Mucosa of rectum (tissue), 2 donors: Measurements from ENCODE around the gene NANOS1.

ENCODE experiments used
- H3K27ac ChIP-seq, 2 donors: one replicate each; pipeline ENCODE4 v1.7.0; 2013; ENCODE audit warnings: inconsistent platforms in 2 of 2, low read depth in 2 of 2, low read length in 2 of 2
- H3K27me3 ChIP-seq, 2 donors: one replicate each; pipeline ENCODE4 v1.7.0; 2013; ENCODE audit warnings: low read length in 2 of 2; ENCODE audit not compliant: control insufficient read depth in 2 of 2, insufficient read depth in 2 of 2
- H3K36me3 ChIP-seq, 2 donors: one replicate each; pipeline ENCODE4 v1.7.0; 2013; ENCODE audit warnings: low read length in 2 of 2; ENCODE audit not compliant: control insufficient read depth in 2 of 2, insufficient read depth in 2 of 2
- H3K4me1 ChIP-seq, 2 donors: one replicate each; pipeline ENCODE4 v1.7.0; 2013; ENCODE audit warnings: low read length in 2 of 2, mild to moderate bottlenecking in 1 of 2; ENCODE audit not compliant: control insufficient read depth in 2 of 2, insufficient read depth in 2 of 2
- H3K4me3 ChIP-seq, 2 donors: one replicate each; pipeline ENCODE4 v1.7.0; 2013; ENCODE audit warnings: low read length in 2 of 2
- H3K9ac ChIP-seq, 2 donors: one replicate each; pipeline ENCODE4 v1.7.0; 2013; ENCODE audit warnings: low read length in 2 of 2, low read depth in 1 of 2, mild to moderate bottlenecking in 1 of 2
- H3K9me3 ChIP-seq, 2 donors: one replicate each; pipeline ENCODE4 v1.7.0; 2013; ENCODE audit warnings: low read length in 2 of 2; ENCODE audit not compliant: control insufficient read depth in 2 of 2
- donor health status: healthy.
- donor health status: Normal muscosa, but diverticular disease.

The NANOS1 gene

DNA sequence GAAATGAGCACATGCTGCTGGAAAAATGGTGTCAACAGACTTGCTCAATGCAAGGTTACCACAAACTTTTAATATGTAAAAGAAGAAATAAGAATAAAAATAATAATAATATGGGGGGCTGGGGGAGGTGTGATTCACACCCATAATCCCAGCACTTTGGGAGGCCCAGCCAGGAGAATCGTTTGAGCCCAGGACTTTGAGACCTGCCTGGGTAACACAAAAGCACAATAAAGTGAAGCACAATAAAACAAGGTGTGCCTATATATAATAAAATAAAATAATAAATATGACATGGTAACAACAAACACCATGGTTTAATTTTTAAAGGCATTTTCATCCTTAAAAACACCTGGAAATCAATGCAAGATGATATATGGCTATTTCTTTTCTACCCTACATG lies 26.0 kb downstream of the NANOS1 start:
- Histone ChIP-seq H3K36me3 (peaks cover 82 to 95% of the 10 kb centered on the region in 2 donors), H3K27ac (no peak overlapping the region), H3K4me1 (peaks cover 2 to 3% of the 10 kb centered on the region in 2 donors), H3K4me3 (no peak overlapping the region), H3K27me3 (no peaks in the 10 kb centered on the region), H3K9me3 (no peaks in the 10 kb centered on the region), H3K9ac (no peak overlapping the region)

DNA sequence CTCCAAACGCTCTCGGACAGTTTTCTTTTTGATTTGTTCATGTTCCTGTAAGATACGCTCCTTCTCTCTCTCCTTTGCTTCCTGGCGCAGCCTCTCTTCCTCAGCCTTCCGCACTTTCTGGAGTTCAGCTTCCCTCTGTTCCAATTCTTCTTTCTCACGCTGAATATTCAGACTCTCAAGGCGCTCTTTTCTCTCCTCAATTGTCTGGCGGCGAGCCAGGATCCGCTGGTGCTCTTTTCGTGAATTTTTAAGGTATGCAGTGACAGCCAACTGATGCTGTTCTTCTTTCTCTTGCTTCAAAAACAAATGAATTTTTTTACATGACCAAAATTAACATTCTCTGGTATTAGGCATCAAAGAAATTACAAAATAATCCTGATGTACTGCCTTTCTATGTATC lies 28.5 kb downstream of the NANOS1 start:
- Histone ChIP-seq H3K27me3 (no peaks in the 10 kb centered on the region), H3K4me3 (no peak overlapping the region), H3K27ac (no peak overlapping the region), H3K9ac (no peak overlapping the region), H3K4me1 (peaks cover 3 to 9% of the 10 kb centered on the region in 2 donors), H3K36me3 (peaks cover 66 to 93% of the 10 kb centered on the region in 2 donors), H3K9me3 (no peaks in the 10 kb centered on the region)

DNA sequence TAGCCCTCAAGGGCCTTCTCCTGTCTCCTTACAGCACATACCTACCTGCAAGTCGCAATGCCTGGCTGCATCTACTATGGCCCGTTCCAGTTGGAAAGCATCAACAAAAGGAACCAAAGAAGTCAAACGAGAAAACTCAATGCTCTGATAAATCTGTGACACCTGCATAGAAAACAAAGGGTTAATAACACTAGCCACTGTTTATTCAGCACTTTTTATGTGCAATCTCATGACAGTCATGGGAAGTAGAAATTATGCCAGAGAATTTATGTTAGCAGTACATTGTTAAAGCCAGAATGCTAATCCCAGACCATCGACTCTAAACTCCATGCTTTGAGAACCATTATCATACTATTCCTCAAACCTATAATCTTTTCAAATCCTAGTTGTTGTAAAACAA lies 30.0 kb downstream of the NANOS1 start:
- Histone ChIP-seq H3K27ac (no peak overlapping the region), H3K36me3 (peaks cover 64 to 94% of the 10 kb centered on the region in 2 donors), H3K4me3 (no peak overlapping the region), H3K4me1 (peaks cover 3 to 9% of the 10 kb centered on the region in 2 donors), H3K27me3 (no peaks in the 10 kb centered on the region), H3K9me3 (no peaks in the 10 kb centered on the region), H3K9ac (no peak overlapping the region)

DNA sequence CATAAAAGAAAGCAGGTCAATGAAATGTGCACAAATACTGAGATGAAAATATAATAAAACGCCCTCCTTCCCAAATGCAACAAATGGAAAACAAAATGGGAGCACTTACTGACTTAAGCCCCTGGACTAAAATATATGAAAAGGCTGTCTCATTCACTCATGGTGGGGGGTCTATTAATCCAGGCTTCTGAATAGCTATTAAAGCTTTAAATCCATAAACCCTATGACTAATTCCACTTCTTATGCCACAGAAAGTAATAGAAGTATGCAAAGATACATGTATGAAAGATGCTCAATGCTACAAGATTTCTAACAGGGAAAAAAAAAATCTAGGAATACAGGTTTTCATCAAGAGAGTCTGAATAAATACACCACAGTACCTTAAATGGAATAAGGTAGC lies 30.6 kb downstream of the NANOS1 start:
- Histone ChIP-seq H3K9me3 (no peaks in the 10 kb centered on the region), H3K4me3 (no peak overlapping the region), H3K4me1 (peaks cover 3 to 9% of the 10 kb centered on the region in 2 donors), H3K27me3 (no peaks in the 10 kb centered on the region), H3K27ac (no peak overlapping the region), H3K9ac (no peak overlapping the region), H3K36me3 (peaks cover 66 to 92% of the 10 kb centered on the region in 2 donors)

DNA sequence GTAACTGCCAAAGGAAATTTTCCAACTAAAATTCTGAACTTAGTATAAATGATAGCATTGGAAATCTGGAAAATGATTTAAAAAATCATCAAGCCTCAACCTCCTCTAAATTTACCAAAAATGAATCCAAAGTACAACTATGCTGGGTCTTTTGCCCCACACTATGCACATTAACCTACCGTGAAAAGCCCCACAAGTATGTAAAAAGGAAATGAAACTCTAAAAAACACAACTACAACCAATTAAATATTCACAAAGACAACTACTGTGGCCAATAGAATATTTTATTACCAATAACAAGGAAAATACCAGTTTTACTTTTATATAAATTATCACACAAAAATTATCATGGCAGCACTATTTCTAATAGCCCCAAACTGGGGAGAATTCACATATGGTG lies 31.8 kb downstream of the NANOS1 start:
- Histone ChIP-seq H3K27me3 (no peaks in the 10 kb centered on the region), H3K4me1 (peaks cover 0 to 7% of the 10 kb centered on the region in 2 donors), H3K36me3 (peaks cover 64 to 89% of the 10 kb centered on the region in 2 donors), H3K27ac (no peak overlapping the region), H3K9me3 (no peaks in the 10 kb centered on the region), H3K9ac (no peak overlapping the region), H3K4me3 (no peak overlapping the region)

DNA sequence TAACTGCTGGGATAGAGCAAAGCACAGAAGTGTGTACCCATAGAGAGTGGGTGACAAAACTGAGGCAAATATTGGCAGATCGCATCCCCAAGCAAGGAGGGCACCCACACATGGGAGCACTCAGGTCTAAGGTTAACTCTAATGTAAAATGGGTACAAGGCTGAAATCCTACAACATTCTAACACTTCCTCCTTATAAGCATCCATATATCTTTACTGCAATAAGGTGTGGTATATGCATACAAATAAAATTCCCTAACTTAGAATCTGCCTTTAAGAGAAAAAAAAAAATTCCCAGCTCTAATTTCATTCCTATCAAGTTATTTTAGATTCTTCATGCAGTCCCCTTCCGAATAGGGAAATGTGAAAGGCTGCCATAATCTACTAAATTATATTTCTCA lies 32.4 kb downstream of the NANOS1 start:
- peaks cover 0 to 7% of the 10 kb centered on the region in 2 donors for H3K4me1 ChIP-seq
- H3K9me3 ChIP-seq = no peaks in the 10 kb centered on the region
- H3K36me3 ChIP-seq = peaks cover 64 to 88% of the 10 kb centered on the region in 2 donors
- no peak overlapping the region for H3K4me3 ChIP-seq
- H3K27me3 ChIP-seq = no peaks in the 10 kb centered on the region
- H3K27ac ChIP-seq = no peak overlapping the region
- no peak overlapping the region for H3K9ac ChIP-seq

DNA sequence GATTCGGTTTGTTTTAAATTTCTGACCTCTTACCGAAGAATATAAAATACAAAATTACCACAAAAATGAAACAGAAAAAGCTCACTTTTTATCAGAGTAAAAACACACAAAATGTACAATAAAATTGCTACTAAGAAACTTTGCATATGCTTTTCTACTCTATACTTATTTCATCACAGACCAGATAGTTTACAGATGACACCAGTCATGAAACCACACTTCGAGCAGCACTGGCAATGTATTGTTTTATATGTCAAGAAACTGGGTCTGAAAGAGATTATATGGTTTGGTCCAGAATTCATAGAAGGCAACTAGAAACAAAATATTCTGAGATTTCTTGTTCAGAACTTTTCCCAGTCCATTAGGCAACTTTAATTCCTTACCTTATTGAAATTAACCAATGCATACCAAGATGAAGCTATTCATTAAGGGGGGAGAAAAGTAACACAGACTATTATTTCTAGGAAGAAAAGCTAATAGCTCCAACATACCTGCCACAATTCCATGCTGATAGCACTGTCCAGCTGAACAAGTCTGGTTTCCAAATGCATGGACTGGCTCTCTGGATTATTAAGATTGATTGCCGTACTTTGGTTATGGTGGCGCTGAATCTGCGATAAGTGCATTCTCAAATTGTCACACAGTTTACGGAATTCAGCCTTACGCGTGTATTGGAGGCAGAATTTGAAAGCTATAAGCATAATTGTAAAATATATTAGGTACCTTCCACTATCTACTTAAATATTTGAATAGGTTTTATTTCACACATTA lies 41.1 kb downstream of the NANOS1 start:
- Histone ChIP-seq H3K27me3 (no peaks in the 10 kb centered on the region), H3K4me1 (no peaks in the 10 kb centered on the region), H3K36me3 (peaks cover 57 to 71% of the 10 kb centered on the region in 2 donors), H3K27ac (no peak overlapping the region), H3K9me3 (no peaks in the 10 kb centered on the region), H3K4me3 (no peak overlapping the region), H3K9ac (no peak overlapping the region)

DNA sequence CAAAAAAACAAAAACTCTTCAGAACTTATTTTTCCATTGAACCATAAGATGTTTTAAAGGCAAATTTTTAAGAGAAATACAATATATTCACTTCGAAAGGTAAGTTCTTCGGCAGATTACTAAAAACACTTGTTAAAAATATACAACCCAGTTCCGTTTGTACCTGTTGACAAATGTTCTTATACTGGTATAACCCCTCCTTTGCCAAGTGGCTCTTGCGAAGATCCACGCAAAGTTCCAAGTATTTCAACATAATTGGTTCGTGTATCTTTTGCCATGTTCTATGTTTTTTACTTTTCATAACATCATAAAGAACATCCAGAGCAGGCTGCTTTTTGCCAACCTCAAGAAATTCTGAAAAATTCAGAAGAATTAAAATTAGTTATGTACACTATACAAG lies 44.1 kb downstream of the NANOS1 start:
- Histone ChIP-seq H3K4me3 (no peak overlapping the region), H3K4me1 (peaks cover 5 to 10% of the 10 kb centered on the region in 2 donors), H3K27ac (no peak overlapping the region), H3K9ac (no peak overlapping the region), H3K27me3 (no peaks in the 10 kb centered on the region), H3K36me3 (peaks cover 44 to 46% of the 10 kb centered on the region in 2 donors), H3K9me3 (no peaks in the 10 kb centered on the region)

DNA sequence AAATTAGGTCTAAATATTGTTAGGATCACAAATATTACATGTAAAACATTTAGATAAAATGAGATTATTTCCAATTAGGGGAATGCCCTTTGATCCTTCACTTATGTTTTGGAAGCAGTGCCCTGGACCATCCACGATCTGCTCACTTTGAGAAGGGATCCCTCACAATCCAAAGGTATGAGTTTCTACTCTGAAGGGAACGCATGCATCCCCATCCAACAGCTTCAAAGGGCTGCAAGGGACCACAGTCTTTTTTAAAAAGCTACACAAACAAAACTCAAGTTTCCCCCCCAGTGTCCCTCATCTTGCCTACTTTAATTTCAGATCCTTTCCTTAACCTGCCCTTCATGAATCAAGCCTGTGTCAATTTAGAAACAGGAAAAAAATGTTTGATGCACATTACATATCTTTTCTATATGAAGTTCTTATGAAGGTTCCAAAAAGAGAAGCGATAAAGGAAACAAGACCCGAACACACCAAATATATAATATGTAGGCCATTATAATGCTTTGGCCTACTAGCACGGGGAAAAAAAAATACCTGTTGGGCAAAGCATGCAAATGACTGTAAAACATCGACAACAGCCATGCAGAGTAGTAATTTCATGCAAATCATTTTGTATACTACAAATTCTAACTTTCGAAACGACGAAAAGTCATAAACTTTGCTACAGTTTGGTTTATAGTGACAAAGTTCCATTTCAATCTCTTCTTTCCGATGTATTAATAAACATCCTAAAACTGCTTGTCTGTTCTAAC lies 49.1 kb downstream of the NANOS1 start:
- Histone ChIP-seq H3K9ac (peak overlapping the region; percentile 96 to 99), H3K4me3 (peak overlapping the region; percentile 93 to 97), H3K9me3 (no peaks in the 10 kb centered on the region), H3K27ac (peak overlapping the region in 1 of 2 donors; percentile 98), H3K4me1 (peaks cover 10 to 14% of the 10 kb centered on the region in 2 donors), H3K27me3 (no peaks in the 10 kb centered on the region), H3K36me3 (peaks cover 2 to 4% of the 10 kb centered on the region in 2 donors)
